GOT3 (cell line): ENCODE results near the gene BTN2A1.
"Not testable (repeated sequence)": the region's sequence is repeated elsewhere in the genome, so short reads cannot be mapped to it uniquely, and the experiment has no call there.

Experiments
- DNase-seq: peaks from one replicate; lab custom pipeline; 2025; ENCODE audit warnings: mixed read lengths; lab: John Stamatoyannopoulos, UW

BTN2A1 gene

GRCh38 chr6:26493258-26493657, 35.5 kb downstream of the BTN2A1 start:
- no peak for DNase-seq

DNA sequence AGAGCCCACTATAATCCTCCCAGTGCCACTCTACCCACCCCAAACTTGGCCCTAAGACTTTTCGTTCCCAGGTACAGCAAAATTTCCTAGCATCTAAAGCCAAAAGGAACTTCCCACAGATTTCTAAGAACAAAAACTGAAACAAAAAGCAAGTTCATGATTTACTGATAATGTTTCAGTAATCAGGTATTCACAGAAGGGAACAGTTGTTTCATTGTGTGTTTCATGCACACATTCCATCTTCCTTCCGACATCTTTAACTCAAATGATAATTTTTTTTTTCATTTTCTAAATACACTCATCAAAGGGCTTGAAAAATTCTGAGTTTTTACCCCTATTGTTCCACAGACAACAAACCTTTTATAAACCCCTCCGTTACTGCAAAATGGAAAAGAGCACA, 36.4 kb downstream of the BTN2A1 start:
- DNase-seq = no peak

GRCh38 chr6:26495281-26495680, 37.5 kb downstream of the BTN2A1 start:
- no peak for DNase-seq

DNA sequence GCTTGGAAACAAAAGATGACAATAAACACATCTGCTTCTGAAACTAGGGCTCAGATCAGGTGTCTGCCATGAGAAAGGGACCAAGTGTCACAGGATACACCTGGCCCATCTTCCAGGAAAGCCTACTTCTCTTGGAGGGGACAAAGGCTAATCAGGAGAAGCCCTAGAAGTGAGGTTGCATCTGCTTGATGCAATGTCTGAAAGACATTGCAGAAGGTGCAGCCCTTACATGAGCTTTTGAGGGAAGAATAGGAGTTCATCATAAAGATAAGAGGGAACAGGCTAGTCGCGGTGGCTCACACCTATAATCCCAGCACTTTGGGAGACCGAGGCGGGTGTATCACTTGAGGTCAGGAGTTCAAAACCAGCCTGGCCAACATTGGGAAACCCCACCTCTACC, 39.9 kb downstream of the BTN2A1 start:
- no peak for DNase-seq

- no peak for DNase-seq
These were observed 42.3 kb downstream of the BTN2A1 start, which contains the start of gene BTN1A1 for GRCh38 chr6:26500102-26500501. TSS of gene BTN1A1 (plus strand) at chr6:26500303. CDS start at chr6:26501287, 984 bp downstream.

DNA sequence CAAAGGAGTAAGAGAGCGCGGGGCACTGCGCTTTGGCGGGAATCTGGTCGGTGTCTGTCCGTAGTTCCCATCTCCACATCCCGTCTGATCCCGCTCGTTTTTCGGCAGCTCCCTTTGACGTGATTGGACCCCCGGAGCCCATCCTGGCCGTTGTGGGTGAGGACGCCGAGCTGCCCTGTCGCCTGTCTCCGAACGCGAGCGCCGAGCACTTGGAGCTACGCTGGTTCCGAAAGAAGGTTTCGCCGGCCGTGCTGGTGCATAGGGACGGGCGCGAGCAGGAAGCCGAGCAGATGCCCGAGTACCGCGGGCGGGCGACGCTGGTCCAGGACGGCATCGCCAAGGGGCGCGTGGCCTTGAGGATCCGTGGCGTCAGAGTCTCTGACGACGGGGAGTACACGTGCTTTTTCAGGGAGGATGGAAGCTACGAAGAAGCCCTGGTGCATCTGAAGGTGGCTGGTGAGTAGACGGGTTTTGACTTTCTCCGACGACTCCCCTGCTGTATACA, 43.8 kb downstream of the BTN2A1 start:
- no peak for DNase-seq

DNA sequence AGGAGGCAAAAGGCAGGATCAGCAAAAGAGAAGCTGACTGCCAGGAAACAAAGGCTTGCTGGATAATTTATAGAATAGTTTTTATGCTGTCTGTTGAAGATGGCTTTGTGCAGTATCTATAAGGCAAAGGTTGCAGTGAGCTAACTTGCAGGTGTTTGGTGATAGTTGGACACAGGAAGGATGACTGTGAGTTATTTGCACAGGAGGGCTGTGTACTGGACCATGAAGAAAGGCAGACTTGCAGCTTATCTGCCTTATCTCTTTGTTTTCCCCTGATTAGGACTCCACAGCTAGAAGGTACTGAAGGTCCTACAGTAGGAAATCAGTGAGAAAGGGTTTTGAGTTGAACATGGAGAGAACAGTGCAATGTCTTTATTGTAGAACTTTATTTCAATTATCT, 44.4 kb downstream of the BTN2A1 start:
- DNase-seq = no peak

DNA sequence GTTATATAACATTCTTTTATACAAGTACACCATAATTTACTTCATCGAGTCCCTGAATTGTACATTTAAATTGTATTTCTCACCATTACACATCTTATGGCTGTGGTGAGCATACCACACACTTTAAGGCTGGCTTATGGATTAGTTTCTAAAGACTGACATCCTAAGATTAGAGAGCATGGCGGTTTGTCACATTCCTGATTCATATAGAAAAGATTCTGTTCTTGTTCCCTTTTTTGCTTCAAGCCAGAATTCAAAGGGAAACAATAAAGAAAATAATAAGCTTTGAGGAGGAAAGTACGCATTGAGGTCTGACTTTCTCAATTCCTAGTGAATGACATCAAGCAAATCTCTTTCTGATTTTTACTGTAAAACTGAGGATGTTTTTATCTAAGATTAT, 44.9 kb downstream of the BTN2A1 start:
- no peak for DNase-seq

GRCh38 chr6:26507658-26508057, 49.9 kb downstream of the BTN2A1 start:
- DNase-seq = no peak

- DNase-seq = not testable (repeated sequence)
These were observed 53.3 kb downstream of the BTN2A1 start for GRCh38 chr6:26511033-26511432.

GRCh38 chr6:26514984-26515383, 57.2 kb downstream of the BTN2A1 start:
- DNase-seq = no peak

GRCh38 chr6:26516481-26517427, 59.0 kb downstream of the BTN2A1 start:
- DNase-seq = no peak
